Measurements from ENCODE around the gene POLD4. TPM values are rescaled to one million over a fixed set of nuclear protein-coding genes. Genes with fewer than 3 reads are reported as not detected.

The POLD4 gene
- total and polyA plus RNA-seq, 2 of the 13 experiments (the other 11 are each of a cell fraction or from before 2014, with no cell fraction given), result 10.5 to 27.4 TPM

- TF ChIP-seq MXD4 (CRISPR knock-in tag; IDR thresholded peaks at IDR 0.05) (no peak; the same call in 1 of the 2 replicates), ASH2L (IDR thresholded peaks at IDR 0.05; ENCODE audit: insufficient read length, low read depth, low read length) (peak; percentile 48), RFX5 (IDR thresholded peaks at IDR 0.05; ENCODE audit: low read depth, low read length) (peak; percentile 52; the same call in 1 of the 2 replicates), XRCC5 (optimal IDR thresholded peaks at IDR 0.05; ENCODE audit: low read length) (no peak), KLF15 (CRISPR knock-in tag; IDR thresholded peaks at IDR 0.05; ENCODE audit: borderline replicate concordance) (no peak), IRF2 (CRISPR knock-in tag; IDR thresholded peaks at IDR 0.05) (peak; percentile 54; the same call in 1 of the 2 replicates), MIER3 (CRISPR knock-in tag; IDR thresholded peaks at IDR 0.05; ENCODE audit: borderline replicate concordance) (no peak), SIX4 (CRISPR knock-in tag; IDR thresholded peaks at IDR 0.05) (no peak), ZNF292 (CRISPR knock-in tag; IDR thresholded peaks at IDR 0.05; ENCODE audit: borderline replicate concordance, low read depth) (no peak), PHF8 (CRISPR knock-in tag; IDR thresholded peaks at IDR 0.05) (peak; percentile 87), BATF2 (CRISPR knock-in tag; IDR thresholded peaks at IDR 0.05) (no peak), TCF12 (IDR thresholded peaks at IDR 0.05) (no peak), TCF12 (CRISPR knock-in tag; IDR thresholded peaks at IDR 0.05) (peak; percentile 65; the same call in 1 of the 2 replicates), GMEB1 (CRISPR knock-in tag; IDR thresholded peaks at IDR 0.05; ENCODE audit: borderline replicate concordance) (peak; percentile 73; the same call in 1 of the 2 replicates), ZNF234 (CRISPR knock-in tag; conservative IDR thresholded peaks at IDR 0.05) (no peak), PAWR (CRISPR knock-in tag; IDR thresholded peaks at IDR 0.05; ENCODE audit: borderline replicate concordance) (no peak), RXRA (CRISPR knock-in tag; IDR thresholded peaks at IDR 0.05) (0 out of 2 replicates have a peak, but pooled peaks have one; percentile 11), MIXL1 (CRISPR knock-in tag; IDR thresholded peaks at IDR 0.05) (no peak), ZMYM4 (CRISPR knock-in tag; IDR thresholded peaks at IDR 0.05) (no peak; the same call in 1 of the 2 replicates), ZNF350 (CRISPR knock-in tag; IDR thresholded peaks at IDR 0.05; ENCODE audit: borderline replicate concordance, low read depth) (peak; percentile 62; the same call in 1 of the 2 replicates), CREB1 (IDR thresholded peaks at IDR 0.05) (peak; percentile 49; the same call in 1 of the 2 replicates), CREB1 (CRISPR knock-in tag; IDR thresholded peaks at IDR 0.05) (0 out of 2 replicates have a peak, but pooled peaks have one; percentile 34), CREB3 (CRISPR knock-in tag; IDR thresholded peaks at IDR 0.05) (no peak), NR0B2 (CRISPR knock-in tag; IDR thresholded peaks at IDR 0.05) (no peak), ZMYM3 (CRISPR knock-in tag; IDR thresholded peaks at IDR 0.05) (0 out of 2 replicates have a peak, but pooled peaks have one; percentile 12), SIN3A (IDR thresholded peaks at IDR 0.05; ENCODE audit: borderline replicate concordance, low read depth, low read length) (peak; percentile 69; the same call in 1 of the 2 replicates), ZZZ3 (CRISPR knock-in tag; IDR thresholded peaks at IDR 0.05; ENCODE audit: borderline replicate concordance) (0 out of 2 replicates have a peak, but pooled peaks have one; percentile 0), KDM5A (IDR thresholded peaks at IDR 0.05; ENCODE audit: borderline replicate concordance, low read length) (peak; percentile 80; the same call in 1 of the 2 replicates)
These were observed at the start of gene POLD4 (continued) for GRCh38 chr11:67353317-67354074.
